Measurements from ENCODE around the gene GNG2.

The GNG2 gene

DNA sequence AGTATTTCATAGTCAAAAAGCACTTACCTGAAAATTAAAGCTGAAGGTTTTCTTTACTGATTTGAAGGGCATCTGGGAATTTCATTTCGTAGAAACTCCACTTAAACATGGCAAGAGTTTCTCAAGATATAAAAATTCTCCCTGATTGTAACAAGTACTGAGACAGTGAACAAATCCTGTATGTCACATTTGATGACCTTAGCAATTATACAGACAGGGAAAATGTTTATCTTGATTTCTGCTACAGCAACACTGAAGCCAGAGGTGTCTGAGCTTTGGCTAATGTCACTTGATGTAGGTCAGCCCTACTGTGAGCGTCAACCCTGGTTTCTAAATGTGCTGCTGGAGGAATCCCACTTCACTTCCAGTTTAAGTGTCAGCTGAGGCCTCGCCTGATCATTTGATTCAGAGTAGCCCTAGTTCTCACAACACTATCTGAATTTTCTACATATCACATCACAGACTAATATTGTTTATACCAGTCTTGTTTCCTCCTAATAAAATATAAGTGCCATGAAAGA, 149.8 kb downstream of the GNG2 start:
- no peak for DNase-seq
- in situ Hi-C loops (cut with MboI; ENCODE audit: low pct_unique_long_range_greater_than_20kb, low sequenced_read_pairs) = no loop called here

- in situ Hi-C loops (cut with MboI; ENCODE audit: low pct_unique_long_range_greater_than_20kb, low sequenced_read_pairs) = no loop called here
- no peak for DNase-seq
These were observed 151.1 kb downstream of the GNG2 start for GRCh38 chr14:52011523-52011922.

GRCh38 chr14:52012635-52013034, 152.2 kb downstream of the GNG2 start:
- no peak for DNase-seq
- in situ Hi-C loops (cut with MboI; ENCODE audit: low pct_unique_long_range_greater_than_20kb, low sequenced_read_pairs) = no loop called here

- DNase-seq = peak; percentile 32
- in situ Hi-C loops (cut with MboI; ENCODE audit: low pct_unique_long_range_greater_than_20kb, low sequenced_read_pairs) = no loop called here
These were observed 153.7 kb downstream of the GNG2 start for GRCh38 chr14:52013984-52014600.

GRCh38 chr14:52014601-52015267, 154.3 kb downstream of the GNG2 start:
- DNase-seq = no peak
- in situ Hi-C loops (cut with MboI; ENCODE audit: low pct_unique_long_range_greater_than_20kb, low sequenced_read_pairs) = no loop called here

DNA sequence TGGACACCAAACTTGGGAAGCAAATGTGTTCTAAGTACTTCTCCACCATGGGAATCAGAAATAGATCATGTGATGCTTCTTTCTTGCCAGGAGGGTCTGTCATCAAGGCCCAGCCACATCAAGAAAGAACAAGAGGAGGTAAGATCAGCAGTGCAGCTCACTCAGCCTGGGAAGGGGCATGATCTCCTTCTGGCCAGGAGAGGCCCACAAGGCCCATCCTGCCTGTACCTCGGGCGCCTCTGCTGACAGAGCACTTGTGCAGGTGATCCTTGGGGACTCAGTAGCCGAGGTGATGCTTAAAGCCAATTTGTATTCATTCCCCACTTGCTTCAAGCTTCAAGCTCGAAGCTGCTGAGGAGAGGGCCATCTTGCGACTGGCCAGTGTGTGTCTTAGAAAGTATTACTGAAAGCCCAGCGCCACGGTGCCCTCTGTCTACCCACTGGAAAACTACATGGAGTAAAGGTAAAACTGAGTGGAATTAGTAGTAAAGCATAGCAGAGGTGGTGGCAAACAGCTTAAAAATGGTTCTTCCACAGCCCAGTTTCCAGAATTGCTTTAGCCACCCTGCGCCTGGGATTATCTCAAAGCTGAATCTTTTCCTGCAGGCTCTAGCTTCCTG, 155.1 kb downstream of the GNG2 start:
- in situ Hi-C loops (cut with MboI; ENCODE audit: low pct_unique_long_range_greater_than_20kb, low sequenced_read_pairs) = no loop called here
- no peak for DNase-seq

- in situ Hi-C loops (cut with MboI; ENCODE audit: low pct_unique_long_range_greater_than_20kb, low sequenced_read_pairs) = no loop called here
- DNase-seq = no peak
These were observed 157.8 kb downstream of the GNG2 start for GRCh38 chr14:52018252-52018651.

DNA sequence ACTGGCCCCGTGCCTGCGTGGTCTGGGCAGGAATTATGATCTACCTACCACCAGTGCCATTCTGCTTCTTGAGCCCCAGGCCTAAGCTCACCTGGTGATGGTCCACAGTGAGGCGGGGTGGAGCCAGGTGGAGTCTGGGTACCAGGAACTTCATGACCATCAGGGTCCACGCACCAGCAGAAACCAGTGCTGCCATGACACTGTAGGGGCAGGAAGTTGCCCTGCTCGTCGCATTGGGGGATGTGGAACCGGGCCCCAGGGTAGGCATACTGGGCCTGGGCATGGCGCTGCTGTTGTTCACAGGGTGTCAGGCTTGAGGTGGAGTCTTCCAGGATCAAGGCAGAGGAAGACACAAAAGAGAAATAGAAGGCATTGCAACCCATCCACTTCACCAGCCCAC, 158.6 kb downstream of the GNG2 start:
- in situ Hi-C loops (cut with MboI; ENCODE audit: low pct_unique_long_range_greater_than_20kb, low sequenced_read_pairs) = no loop called here
- no peak for DNase-seq

All from KBM-7 (cell line).